ENCODE measurements around the gene UPP2. TPM values are rescaled to one million over a fixed set of nuclear protein-coding genes. Genes with fewer than 3 reads are reported as not detected.

Gene UPP2
- total RNA-seq, 2 donors from 2014 or later: not detected

DNA sequence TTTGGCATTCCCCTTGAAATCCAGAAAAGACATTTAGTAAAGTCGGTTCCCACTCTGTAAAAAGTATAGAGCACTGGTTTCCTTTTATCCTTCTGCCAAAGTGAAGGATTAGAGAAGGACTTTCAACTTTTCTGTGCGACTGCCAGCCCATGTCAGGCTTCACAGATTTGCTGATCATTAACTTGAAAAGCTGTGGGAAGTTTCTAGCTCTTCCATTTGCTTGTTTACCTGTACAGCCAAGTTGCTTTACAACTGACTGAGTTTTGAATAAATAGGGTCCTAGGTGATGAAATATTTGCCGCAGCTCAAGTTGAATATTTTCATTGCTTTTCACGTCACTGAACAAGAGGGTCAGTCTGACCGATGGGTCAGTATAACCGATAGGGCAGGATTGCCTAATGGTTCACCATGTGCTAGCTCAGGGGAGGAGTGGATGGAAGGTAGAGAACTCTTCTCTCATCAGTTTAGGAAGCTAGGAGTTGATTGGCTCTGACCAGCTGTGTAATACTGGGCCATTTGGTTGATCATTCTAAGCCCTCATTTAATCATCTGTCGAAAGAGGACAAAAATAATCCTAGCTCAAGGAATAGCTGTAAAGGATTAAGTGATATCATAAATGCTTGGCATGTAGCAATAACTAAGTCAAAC lies 30.4 kb downstream of the UPP2 start:
- Histone ChIP-seq H3K27me3 (replicated peaks; ENCODE audit: insufficient read depth) (no peaks in the 10 kb centered on the region), H3K27ac (no peak overlapping the region), H3K4me1 (replicated peaks) (no peaks in the 10 kb centered on the region), H3K9me3 (no peaks in the 10 kb centered on the region), H3K36me3 (no peaks in the 10 kb centered on the region), H3K4me3 (no peak overlapping the region)
- WGBS: 77% methylated on average over 7 of the region's 7 CpGs
- no peak for TF ChIP-seq POLR2A (IDR thresholded peaks at IDR 0.05)
- no peak for TF ChIP-seq POLR2AphosphoS5 (IDR thresholded peaks at IDR 0.05)
- TF ChIP-seq, protein P1, sequence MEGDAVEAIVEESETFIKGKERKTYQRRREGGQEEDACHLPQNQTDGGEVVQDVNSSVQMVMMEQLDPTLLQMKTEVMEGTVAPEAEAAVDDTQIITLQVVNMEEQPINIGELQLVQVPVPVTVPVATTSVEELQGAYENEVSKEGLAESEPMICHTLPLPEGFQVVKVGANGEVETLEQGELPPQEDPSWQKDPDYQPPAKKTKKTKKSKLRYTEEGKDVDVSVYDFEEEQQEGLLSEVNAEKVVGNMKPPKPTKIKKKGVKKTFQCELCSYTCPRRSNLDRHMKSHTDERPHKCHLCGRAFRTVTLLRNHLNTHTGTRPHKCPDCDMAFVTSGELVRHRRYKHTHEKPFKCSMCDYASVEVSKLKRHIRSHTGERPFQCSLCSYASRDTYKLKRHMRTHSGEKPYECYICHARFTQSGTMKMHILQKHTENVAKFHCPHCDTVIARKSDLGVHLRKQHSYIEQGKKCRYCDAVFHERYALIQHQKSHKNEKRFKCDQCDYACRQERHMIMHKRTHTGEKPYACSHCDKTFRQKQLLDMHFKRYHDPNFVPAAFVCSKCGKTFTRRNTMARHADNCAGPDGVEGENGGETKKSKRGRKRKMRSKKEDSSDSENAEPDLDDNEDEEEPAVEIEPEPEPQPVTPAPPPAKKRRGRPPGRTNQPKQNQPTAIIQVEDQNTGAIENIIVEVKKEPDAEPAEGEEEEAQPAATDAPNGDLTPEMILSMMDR (IDR thresholded peaks at IDR 0.05): no peak
- intact Hi-C loops (cut with DNase I): no loop called here
- DNase-seq (ENCODE audit: low spot score): no peak

- Histone ChIP-seq H3K9me3 (no peaks in the 10 kb centered on the region), H3K4me1 (replicated peaks) (no peaks in the 10 kb centered on the region), H3K27ac (no peak overlapping the region), H3K36me3 (no peaks in the 10 kb centered on the region), H3K27me3 (replicated peaks; ENCODE audit: insufficient read depth) (no peaks in the 10 kb centered on the region), H3K4me3 (no peak overlapping the region)
- intact Hi-C loops (cut with DNase I): no loop called here
- WGBS: 55% methylated on average over 4 of the region's 4 CpGs
- TF ChIP-seq, protein P1 (IDR thresholded peaks at IDR 0.05): no peak
- TF ChIP-seq POLR2A (IDR thresholded peaks at IDR 0.05): no peak
- TF ChIP-seq POLR2AphosphoS5 (IDR thresholded peaks at IDR 0.05): no peak
- no peak for DNase-seq (ENCODE audit: low spot score)
Observed at GRCh38 chr2:158134055-158134454, 32.4 kb downstream of the UPP2 start.

DNA sequence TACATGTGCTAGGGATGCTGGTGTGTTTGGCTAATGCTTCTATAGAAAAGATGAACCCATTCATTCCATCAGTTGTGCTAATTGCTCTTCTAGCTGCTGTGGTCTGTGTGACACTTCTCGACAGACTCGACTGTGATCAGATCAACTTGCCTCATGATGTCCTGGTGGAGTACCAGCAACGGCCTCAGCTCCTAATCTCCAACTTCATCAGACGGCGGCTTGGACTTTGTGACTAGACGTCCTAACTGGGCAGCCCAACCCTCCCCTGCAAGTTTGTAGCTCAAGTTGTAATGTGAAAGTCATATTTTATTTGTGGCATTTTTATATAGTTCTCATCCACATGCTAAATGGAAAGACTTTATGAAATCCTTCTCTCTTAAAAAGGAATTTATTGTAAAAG lies 33.0 kb downstream of the UPP2 start:
- 84% methylated on average over 6 of the region's 6 CpGs for WGBS
- TF ChIP-seq, protein P1 (IDR thresholded peaks at IDR 0.05): no peak
- no peak for TF ChIP-seq POLR2AphosphoS5 (IDR thresholded peaks at IDR 0.05)
- no peak for TF ChIP-seq POLR2A (IDR thresholded peaks at IDR 0.05)
- Histone ChIP-seq H3K36me3 (no peaks in the 10 kb centered on the region), H3K4me3 (no peak overlapping the region), H3K27me3 (replicated peaks; ENCODE audit: insufficient read depth) (no peaks in the 10 kb centered on the region), H3K9me3 (no peaks in the 10 kb centered on the region), H3K4me1 (replicated peaks) (no peaks in the 10 kb centered on the region), H3K27ac (no peak overlapping the region)
- DNase-seq (ENCODE audit: low spot score): no peak
- intact Hi-C loops (cut with DNase I): no loop called here

- Histone ChIP-seq H3K4me3 (no peak overlapping the region), H3K4me1 (replicated peaks) (no peaks in the 10 kb centered on the region), H3K27me3 (replicated peaks; ENCODE audit: insufficient read depth) (no peaks in the 10 kb centered on the region), H3K36me3 (no peaks in the 10 kb centered on the region), H3K9me3 (no peaks in the 10 kb centered on the region), H3K27ac (no peak overlapping the region)
- 55% methylated on average over 1 of the region's 1 CpG for WGBS
- DNase-seq (ENCODE audit: low spot score): no peak
- intact Hi-C loops (cut with DNase I): no loop called here
- TF ChIP-seq, protein P1 (IDR thresholded peaks at IDR 0.05): no peak
- TF ChIP-seq POLR2A (IDR thresholded peaks at IDR 0.05) (no peak), POLR2AphosphoS5 (IDR thresholded peaks at IDR 0.05) (no peak)
Observed at GRCh38 chr2:158135096-158135495, 33.4 kb downstream of the UPP2 start.

- TF ChIP-seq, protein P1 (IDR thresholded peaks at IDR 0.05): no peak
- no peak for TF ChIP-seq POLR2A (IDR thresholded peaks at IDR 0.05)
- no peak for TF ChIP-seq POLR2AphosphoS5 (IDR thresholded peaks at IDR 0.05)
- DNase-seq (ENCODE audit: low spot score): no peak
- intact Hi-C loops (cut with DNase I): no loop called here
- Histone ChIP-seq H3K4me3 (no peak overlapping the region), H3K27ac (no peak overlapping the region), H3K27me3 (replicated peaks; ENCODE audit: insufficient read depth) (no peaks in the 10 kb centered on the region), H3K4me1 (replicated peaks) (no peaks in the 10 kb centered on the region), H3K36me3 (no peaks in the 10 kb centered on the region), H3K9me3 (no peaks in the 10 kb centered on the region)
- WGBS: 40% methylated on average over 5 of the region's 5 CpGs
Observed at GRCh38 chr2:158138255-158138654, 36.6 kb downstream of the UPP2 start.
